Naive B cell (primary cell): Measurements from ENCODE around the gene CHDH. TPM values are rescaled to one million over a fixed set of nuclear protein-coding genes. Genes with fewer than 3 reads are reported as not detected.

ENCODE experiments used
- ATAC-seq, 2 donors: fragments of 150-1000 bp; cut with Tn5 transposase; 2 replicates each; pipeline ENCODE4 v1.10.0; 2021; ENCODE audit warnings: low read depth in 2 of 2, mild to moderate bottlenecking in 2 of 2, moderate library complexity in 2 of 2
- DNase-seq: peaks from one replicate; pipeline ENCODE4 v3.0.0; 2022
- H3K27ac Mint-ChIP-seq, 6 donors: one replicate each; pipeline ENCODE4 v1.8.0; 2020 to 2022; ENCODE audit warnings: mild to moderate bottlenecking in 6 of 6, mixed read lengths in 6 of 6, moderate library complexity in 5 of 6, inconsistent platforms in 2 of 6
- H3K27me3 Mint-ChIP-seq, 3 donors: one replicate each; pipeline ENCODE4 v1.8.0; 2021 to 2022; ENCODE audit warnings: mixed read lengths in 3 of 3, mild to moderate bottlenecking in 1 of 3
- H3K36me3 Mint-ChIP-seq, 2 donors: one replicate each; pipeline ENCODE4 v1.8.0; 2020 to 2022; ENCODE audit warnings: mixed read lengths in 2 of 2, inconsistent platforms in 1 of 2, mild to moderate bottlenecking in 1 of 2
- H3K4me1 Mint-ChIP-seq, 3 donors: one replicate each; pipeline ENCODE4 v1.8.0; 2020 to 2022; ENCODE audit warnings: mixed read lengths in 3 of 3, inconsistent platforms in 1 of 3, mild to moderate bottlenecking in 1 of 3, moderate library complexity in 1 of 3
- H3K4me3 Mint-ChIP-seq, 8 donors: one replicate each; pipeline ENCODE4 v1.8.0; 2020 to 2022; ENCODE audit warnings: mild to moderate bottlenecking in 8 of 8, mixed read lengths in 8 of 8, moderate library complexity in 8 of 8, inconsistent platforms in 2 of 8
- H3K9me3 Mint-ChIP-seq, 7 donors: one replicate each; pipeline ENCODE4 v1.8.0; 2020 to 2022; ENCODE audit warnings: mixed read lengths in 7 of 7, mild to moderate bottlenecking in 5 of 7, inconsistent platforms in 2 of 7, moderate library complexity in 1 of 7
- polyA plus RNA-seq, 6 donors: library from polyadenylated mRNA; unstranded; fragments of 300-500 nt; fragmentation: Illumina TruSeq; gene quantifications; one replicate each; pipeline ENCODE4 v1.2.3, GENCODE V29; 2021; ENCODE audit warnings: low read depth in 6 of 6

Gene CHDH
- polyA plus RNA-seq, 6 donors from 2014 or later = 0.03 to 0.07 TPM; not detected in 4

DNA sequence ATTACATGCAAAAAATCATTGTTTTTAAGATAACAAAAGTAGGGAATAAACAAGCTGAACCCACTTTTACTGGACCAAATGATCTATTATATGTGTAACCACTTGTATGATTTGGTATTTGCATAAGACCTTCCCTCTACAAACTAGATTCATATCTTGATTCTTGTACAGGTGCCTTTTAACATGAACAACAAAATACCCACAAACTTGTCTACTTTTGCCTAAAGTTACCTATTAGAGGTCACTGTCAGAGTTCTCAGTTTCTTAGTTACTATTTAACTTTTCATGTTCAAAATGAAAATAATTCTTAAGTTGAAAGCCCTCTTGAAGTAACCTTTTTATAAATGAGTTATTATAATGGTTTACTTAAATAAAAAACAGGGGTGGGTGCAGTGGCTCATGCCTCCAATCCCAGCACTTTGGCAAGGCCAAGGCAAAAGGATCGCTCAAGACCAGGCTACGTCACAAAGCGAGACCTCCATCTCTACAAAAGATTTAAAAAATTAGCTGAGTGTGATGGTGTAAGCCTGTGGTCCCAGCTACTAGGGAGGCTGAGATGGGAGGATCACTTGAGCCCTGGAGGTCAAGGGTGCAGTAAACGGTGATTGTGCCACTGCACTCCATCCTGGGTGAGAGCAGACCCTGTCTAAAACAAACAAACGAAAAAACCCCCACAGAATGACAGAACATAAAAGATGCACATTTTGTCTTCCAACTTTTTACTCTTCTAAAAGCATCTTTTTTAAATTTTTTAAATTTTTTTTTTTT, 19.7 kb upstream of the CHDH start:
- Mint-ChIP-seq H3K4me3 (no peak overlapping the region), H3K36me3 (peaks cover 28 to 37% of the 10 kb centered on the region in 2 donors), H3K4me1 (peaks cover 0 to 7% (median 3%) of the 10 kb centered on the region in 3 donors), H3K27me3 (no peaks in the 10 kb centered on the region), H3K27ac (no peak overlapping the region), H3K9me3 (no peaks in the 10 kb centered on the region)
- DNase-seq (no peak), ATAC-seq (no peak)

DNA sequence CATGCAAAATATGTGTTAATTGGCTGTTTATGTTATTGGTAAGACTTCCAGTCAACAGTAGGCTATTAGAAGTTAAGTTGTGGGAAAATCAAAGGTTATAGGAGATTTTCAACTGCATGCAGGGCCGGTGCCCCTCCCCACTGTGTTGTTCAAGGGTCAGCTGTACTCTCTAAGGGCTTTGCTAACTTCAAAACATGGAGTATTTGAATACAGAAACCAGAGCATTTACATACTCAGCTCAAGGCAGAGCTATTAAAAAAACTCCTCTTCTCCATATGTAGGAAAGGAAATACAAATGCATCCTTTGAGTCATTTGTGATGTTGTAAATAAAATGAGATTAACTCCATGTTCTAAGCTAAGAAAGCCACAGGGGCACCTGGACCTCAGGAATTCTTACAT, 16.9 kb upstream of the CHDH start:
- Mint-ChIP-seq H3K9me3 (no peaks in the 10 kb centered on the region), H3K27me3 (no peaks in the 10 kb centered on the region), H3K27ac (no peak overlapping the region), H3K36me3 (peaks cover 21 to 23% of the 10 kb centered on the region in 2 donors), H3K4me3 (no peak overlapping the region), H3K4me1 (peaks cover 0 to 14% (median 3%) of the 10 kb centered on the region in 3 donors)
- no peak for DNase-seq
- no peak for ATAC-seq

- DNase-seq = no peak
- no peak for ATAC-seq
- H3K36me3 Mint-ChIP-seq = peaks cover 14 to 15% of the 10 kb centered on the region in 2 donors
- H3K27me3 Mint-ChIP-seq = no peaks in the 10 kb centered on the region
- peak overlapping the region in 2 of 6 donors; percentile 45 to 80 for H3K27ac Mint-ChIP-seq
- H3K4me1 Mint-ChIP-seq = peaks cover 0 to 17% (median 4%) of the 10 kb centered on the region in 3 donors
- H3K4me3 Mint-ChIP-seq = no peak overlapping the region
- no peaks in the 10 kb centered on the region for H3K9me3 Mint-ChIP-seq
Measured at GRCh38 chr3:53862241-53862640, 16.0 kb upstream of the CHDH start.

DNA sequence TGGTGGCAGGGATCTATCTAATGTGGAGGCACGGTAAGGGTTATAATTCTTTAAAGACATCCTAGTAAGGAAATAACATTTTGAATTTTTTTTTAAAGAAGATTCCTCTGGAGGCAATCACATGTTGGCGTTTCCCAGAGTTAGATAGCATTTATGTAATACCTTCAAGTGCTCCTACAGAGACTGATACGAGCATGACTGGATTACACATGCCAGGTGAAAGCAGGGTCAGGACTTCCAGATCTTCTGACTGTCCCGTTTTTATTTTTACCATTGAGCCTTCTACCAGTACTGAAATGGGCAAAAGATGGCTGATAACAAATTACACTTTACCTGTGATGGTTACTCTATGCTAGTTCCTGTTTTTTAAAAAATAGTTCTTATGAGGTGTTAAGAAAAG, 14.0 kb upstream of the CHDH start:
- Mint-ChIP-seq H3K27me3 (no peaks in the 10 kb centered on the region), H3K27ac (no peak overlapping the region), H3K36me3 (peaks cover 14% of the 10 kb centered on the region in 2 donors), H3K9me3 (no peaks in the 10 kb centered on the region), H3K4me3 (no peak overlapping the region), H3K4me1 (peaks cover 0 to 20% (median 7%) of the 10 kb centered on the region in 3 donors)
- no peak for DNase-seq
- no peak for ATAC-seq

GRCh38 chr3:53859178-53859577, 13.0 kb upstream of the CHDH start:
- Mint-ChIP-seq H3K4me1 (peaks cover 0 to 17% (median 7%) of the 10 kb centered on the region in 3 donors), H3K4me3 (no peak overlapping the region), H3K36me3 (peaks cover 8% of the 10 kb centered on the region in 2 donors), H3K27ac (peak overlapping the region in 1 of 6 donors; percentile 60), H3K27me3 (no peaks in the 10 kb centered on the region), H3K9me3 (no peaks in the 10 kb centered on the region)
- ATAC-seq (no peak), DNase-seq (no peak)

- no peaks in the 10 kb centered on the region for H3K27me3 Mint-ChIP-seq
- DNase-seq (no peak), ATAC-seq (no peak)
- H3K4me3 Mint-ChIP-seq = no peak overlapping the region
- no peaks in the 10 kb centered on the region for H3K9me3 Mint-ChIP-seq
- peaks cover 8% of the 10 kb centered on the region in 2 donors for H3K36me3 Mint-ChIP-seq
- H3K4me1 Mint-ChIP-seq = peaks cover 0 to 16% (median 7%) of the 10 kb centered on the region in 3 donors
- H3K27ac Mint-ChIP-seq = peak overlapping the region in 2 of 6 donors; percentile 12 to 76
Measured at GRCh38 chr3:53858096-53858741, 12.0 kb upstream of the CHDH start.

DNA sequence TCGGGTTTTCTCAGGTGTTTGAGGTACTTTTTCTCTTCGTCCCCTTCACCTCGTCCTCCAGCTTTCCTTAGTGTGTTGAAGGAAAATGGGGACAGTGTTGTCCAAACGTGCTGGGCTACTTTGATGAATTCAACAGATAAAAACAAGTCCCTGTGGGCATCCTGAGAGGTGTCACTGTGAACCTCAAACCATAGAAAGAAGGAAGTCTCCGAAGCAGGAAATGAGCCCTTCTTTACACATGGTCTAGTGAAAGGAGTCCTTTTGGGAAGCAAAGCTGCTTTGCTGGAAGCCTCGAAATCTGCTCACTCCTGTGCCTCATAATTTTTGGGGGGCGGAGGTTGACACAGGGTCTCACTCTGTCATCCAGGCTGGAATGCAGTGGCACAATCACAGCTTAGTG, 10.7 kb upstream of the CHDH start:
- Mint-ChIP-seq H3K27ac (peak overlapping the region in 3 of 6 donors; percentile 29 to 44 (median 39)), H3K9me3 (no peaks in the 10 kb centered on the region), H3K36me3 (peaks cover 2 to 4% of the 10 kb centered on the region in 2 donors), H3K4me1 (peaks cover 0 to 14% (median 7%) of the 10 kb centered on the region in 3 donors), H3K27me3 (no peaks in the 10 kb centered on the region), H3K4me3 (no peak overlapping the region)
- DNase-seq (no peak), ATAC-seq (no peak)

GRCh38 chr3:53850895-53851294, 4.7 kb upstream of the CHDH start:
- H3K9me3 Mint-ChIP-seq = no peaks in the 10 kb centered on the region
- peaks cover 19 to 40% (median 34%) of the 10 kb centered on the region in 3 donors for H3K27me3 Mint-ChIP-seq
- H3K4me1 Mint-ChIP-seq = peaks cover 0 to 4% (median 0%) of the 10 kb centered on the region in 3 donors
- H3K36me3 Mint-ChIP-seq = no peaks in the 10 kb centered on the region
- H3K27ac Mint-ChIP-seq = no peak overlapping the region
- ATAC-seq (no peak), DNase-seq (no peak)
- H3K4me3 Mint-ChIP-seq = no peak overlapping the region

DNA sequence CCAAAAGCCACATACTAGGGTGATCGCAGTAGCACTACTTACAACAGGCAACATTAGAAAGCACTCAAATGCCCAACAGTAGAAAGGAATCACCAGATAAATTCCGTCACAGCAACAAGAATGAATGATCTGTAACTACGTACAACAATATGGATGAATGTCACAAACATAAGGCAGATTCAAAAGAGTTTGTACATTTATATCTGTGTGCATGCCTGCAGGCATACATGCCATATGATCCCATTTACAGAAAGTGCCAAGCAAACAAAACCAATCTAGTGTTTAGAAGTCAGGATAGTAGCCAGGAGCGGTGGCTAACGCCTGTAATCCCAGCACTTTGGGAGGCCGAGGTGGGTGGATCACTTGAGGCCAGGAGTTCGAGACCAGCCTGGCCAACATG, 3.7 kb upstream of the CHDH start:
- DNase-seq (no peak), ATAC-seq (no peak)
- H3K4me1 Mint-ChIP-seq = peaks cover 4 to 6% (median 5%) of the 10 kb centered on the region in 3 donors
- H3K9me3 Mint-ChIP-seq = no peaks in the 10 kb centered on the region
- H3K27ac Mint-ChIP-seq = no peak overlapping the region
- H3K27me3 Mint-ChIP-seq = peaks cover 24 to 44% (median 42%) of the 10 kb centered on the region in 3 donors
- H3K4me3 Mint-ChIP-seq = no peak overlapping the region
- H3K36me3 Mint-ChIP-seq = no peaks in the 10 kb centered on the region

DNA sequence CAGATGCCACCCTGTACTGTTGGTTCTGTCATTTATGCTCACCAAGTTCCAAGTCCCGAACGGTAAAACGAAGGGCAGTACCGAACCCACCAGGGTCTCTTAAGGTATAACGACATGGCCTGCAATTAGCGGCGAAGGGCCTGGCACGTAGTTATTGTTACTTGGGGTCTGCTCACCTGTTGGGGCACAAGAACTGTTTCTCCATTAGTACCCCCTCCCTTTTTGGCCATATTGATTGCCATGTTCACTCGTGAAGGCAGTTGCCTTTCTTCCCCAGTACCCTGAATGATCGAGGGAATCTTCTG, 584 bp upstream of the CHDH start:
- ATAC-seq = no peak
- Mint-ChIP-seq H3K4me3 (peak overlapping the region; percentile 70 to 88 (median 72)), H3K9me3 (no peaks in the 10 kb centered on the region), H3K36me3 (no peaks in the 10 kb centered on the region), H3K27ac (peak overlapping the region in 1 of 6 donors; percentile 42), H3K27me3 (peaks cover 43 to 73% (median 69%) of the 10 kb centered on the region in 3 donors), H3K4me1 (peaks cover 10 to 23% (median 16%) of the 10 kb centered on the region in 3 donors)
- DNase-seq = no peak

- peak overlapping the region; percentile 40 to 86 (median 72) for H3K4me3 Mint-ChIP-seq
- peaks cover 10 to 23% (median 16%) of the 10 kb centered on the region in 3 donors for H3K4me1 Mint-ChIP-seq
- DNase-seq (no peak), ATAC-seq (no peak)
- no peaks in the 10 kb centered on the region for H3K9me3 Mint-ChIP-seq
- H3K27ac Mint-ChIP-seq = no peak overlapping the region
- peaks cover 43 to 74% (median 64%) of the 10 kb centered on the region in 3 donors for H3K27me3 Mint-ChIP-seq
- no peaks in the 10 kb centered on the region for H3K36me3 Mint-ChIP-seq
Measured at GRCh38 chr3:53845881-53846133, 412 bp downstream of the CHDH start.

GRCh38 chr3:53845103-53845880, 927 bp downstream of the CHDH start:
- Mint-ChIP-seq H3K27ac (no peak overlapping the region), H3K9me3 (no peaks in the 10 kb centered on the region), H3K4me1 (peaks cover 10 to 23% (median 16%) of the 10 kb centered on the region in 3 donors), H3K27me3 (peaks cover 43 to 78% (median 62%) of the 10 kb centered on the region in 3 donors), H3K36me3 (no peaks in the 10 kb centered on the region), H3K4me3 (peak overlapping the region; percentile 40 to 86 (median 72))
- no peak for ATAC-seq
- no peak for DNase-seq

GRCh38 chr3:53844262-53845102, 1.7 kb downstream of the CHDH start:
- no peak for ATAC-seq
- peaks cover 10 to 23% (median 16%) of the 10 kb centered on the region in 3 donors for H3K4me1 Mint-ChIP-seq
- H3K9me3 Mint-ChIP-seq = no peaks in the 10 kb centered on the region
- peak overlapping the region in 6 of 8 donors; percentile 49 to 86 (median 66) for H3K4me3 Mint-ChIP-seq
- no peak for DNase-seq
- H3K36me3 Mint-ChIP-seq = no peaks in the 10 kb centered on the region
- peaks cover 44 to 78% (median 56%) of the 10 kb centered on the region in 3 donors for H3K27me3 Mint-ChIP-seq
- peak overlapping the region in 2 of 6 donors; percentile 52 to 85 for H3K27ac Mint-ChIP-seq
